HEK293 (cell line): ENCODE data around the gene MUC2.

ENCODE experiments used
- CTCF ChIA-PET: fragments of 350-600 bp; formaldehyde crosslinking; extraction: SDS; loops from one replicate; lab custom pipeline; 2021; ENCODE audit warnings: antibody characterized with exemption; lab: Yijun Ruan, JAX
- POLR2A ChIA-PET: fragments of 300-600 bp; formaldehyde crosslinking; extraction: SDS; loops from one replicate; lab custom pipeline; 2020; ENCODE audit warnings: antibody characterized with exemption, inconsistent platforms; lab: Yijun Ruan, JAX
- H3K27ac ChIP-seq: fragments of 200-500 bp; sonication (Bioruptor generic); 2 replicates; pipeline ENCODE4 v1.5.1; 2014; ENCODE audit warnings: low read depth, low read length, control low read depth, inconsistent platforms; ENCODE audit errors: extremely low read depth
- H3K36me3 ChIP-seq, 2 experiments: fragments of 200-500 bp in 1 of 2; sonication (Bioruptor generic) in 1 of 2; 1 replicate in 1 of 2; 2 replicates in 1 of 2; pipeline ENCODE4 v1.5.1; 2014 to 2017; ENCODE audit warnings: inconsistent platforms in 2 of 2, low read length in 2 of 2; ENCODE audit not compliant: control insufficient read depth in 2 of 2, insufficient read depth in 1 of 2
- H3K4me1 ChIP-seq: fragments of 200-500 bp; sonication (Bioruptor generic); 2 replicates; pipeline ENCODE4 v1.5.1; 2014; ENCODE audit warnings: mild to moderate bottlenecking, low read length, inconsistent platforms; ENCODE audit not compliant: control insufficient read depth, insufficient read depth
- H3K4me3 ChIP-seq: 2 replicates; pipeline ENCODE4 v1.5.1; 2011; ENCODE audit warnings: low read depth, mild to moderate bottlenecking, control low read depth, low read length, moderate library complexity
- H3K9me3 ChIP-seq: fragments of 200-500 bp; sonication (Bioruptor generic); 2 replicates; pipeline ENCODE4 v1.5.1; 2014; ENCODE audit warnings: low read depth, low read length, inconsistent platforms; ENCODE audit not compliant: control insufficient read depth, insufficient read depth
- ATF2 ChIP-seq: fragments of 450-650 bp; formaldehyde crosslinking; IDR thresholded peaks from 2 replicates; pipeline ENCODE4 v1.5.1; 2016; ENCODE audit warnings: missing biosample characterization, missing genetic modification characterization, low read depth
- BCL6B ChIP-seq: fragments of 450-650 bp; formaldehyde crosslinking; IDR thresholded peaks from 2 replicates; pipeline ENCODE4 v1.5.1; 2017; ENCODE audit warnings: missing biosample characterization, missing genetic modification characterization
- KLF17 ChIP-seq: fragments of 450-650 bp; formaldehyde crosslinking; IDR thresholded peaks from 2 replicates; pipeline ENCODE4 v1.5.1; 2016; ENCODE audit warnings: missing biosample characterization, missing genetic modification characterization
- PATZ1 ChIP-seq: fragments of 450-650 bp; formaldehyde crosslinking; IDR thresholded peaks from 2 replicates; pipeline ENCODE4 v1.5.1; 2016; ENCODE audit warnings: missing biosample characterization, missing genetic modification characterization
- PBX3 ChIP-seq: sonication (generic); formaldehyde crosslinking; IDR thresholded peaks from 2 replicates; pipeline ENCODE4 v1.8.1; 2022; ENCODE audit warnings: mild to moderate bottlenecking, moderate library complexity, missing genetic modification reagents
- PRDM2 ChIP-seq: fragments of 450-650 bp; formaldehyde crosslinking; IDR thresholded peaks from 2 replicates; pipeline ENCODE4 v1.5.1; 2016; ENCODE audit warnings: missing biosample characterization, missing genetic modification characterization, borderline replicate concordance
- SP3 ChIP-seq: fragments of 450-650 bp; formaldehyde crosslinking; IDR thresholded peaks from 2 replicates; pipeline ENCODE4 v1.5.1; 2016; ENCODE audit warnings: missing biosample characterization, missing genetic modification characterization
- ZBTB17 ChIP-seq: fragments of 450-650 bp; formaldehyde crosslinking; IDR thresholded peaks from 2 replicates; pipeline ENCODE4 v1.5.1; 2016; ENCODE audit warnings: missing biosample characterization, missing genetic modification characterization
- ZNF112 ChIP-seq: fragments of 450-650 bp; formaldehyde crosslinking; IDR thresholded peaks from 2 replicates; pipeline ENCODE4 v1.5.0; 2017; ENCODE audit warnings: missing biosample characterization, missing genetic modification characterization
- ZNF138 ChIP-seq: fragments of 450-650 bp; formaldehyde crosslinking; IDR thresholded peaks from 2 replicates; pipeline ENCODE4 v1.5.1; 2016; ENCODE audit warnings: missing biosample characterization, missing genetic modification characterization, borderline replicate concordance
- ZNF155 ChIP-seq: fragments of 450-650 bp; formaldehyde crosslinking; IDR thresholded peaks from 2 replicates; pipeline ENCODE4 v1.5.1; 2016; ENCODE audit warnings: missing biosample characterization, missing genetic modification characterization
- ZNF2 ChIP-seq: fragments of 450-650 bp; formaldehyde crosslinking; IDR thresholded peaks from 2 replicates; pipeline ENCODE4 v1.5.1; 2016; ENCODE audit warnings: missing biosample characterization, missing genetic modification characterization
- ZNF239 ChIP-seq: fragments of 450-650 bp; formaldehyde crosslinking; IDR thresholded peaks from 2 replicates; pipeline ENCODE4 v1.5.1; 2016; ENCODE audit warnings: missing biosample characterization, missing genetic modification characterization
- ZNF248 ChIP-seq: fragments of 450-650 bp; formaldehyde crosslinking; IDR thresholded peaks from 2 replicates; pipeline ENCODE4 v1.5.1; 2017; ENCODE audit warnings: missing biosample characterization, missing genetic modification characterization
- ZNF549 ChIP-seq: fragments of 450-650 bp; IDR thresholded peaks from 2 replicates; pipeline ENCODE4 v1.5.1; 2018; ENCODE audit warnings: missing biosample characterization, missing genetic modification characterization, mild to moderate bottlenecking, inconsistent platforms, moderate library complexity
- ZNF660 ChIP-seq: fragments of 450-650 bp; IDR thresholded peaks from 2 replicates; pipeline ENCODE4 v1.5.1; 2018; ENCODE audit warnings: missing biosample characterization, mild to moderate bottlenecking, missing genetic modification characterization
- ZNF785 ChIP-seq: fragments of 450-650 bp; formaldehyde crosslinking; IDR thresholded peaks from 2 replicates; pipeline ENCODE4 v1.5.1; 2016; ENCODE audit warnings: missing biosample characterization, missing genetic modification characterization

MUC2 gene

GRCh38 chr11:1120532-1121330, 46.1 kb downstream of the MUC2 start:
- TF ChIP-seq ZNF138 (tag by site-specific recombination) (no peak), PATZ1 (tag by site-specific recombination) (no peak), PBX3 (no peak), ZBTB17 (tag by site-specific recombination) (no peak), ZNF248 (no peak), ZNF2 (tag by site-specific recombination) (no peak), ZNF239 (tag by site-specific recombination) (no peak), KLF17 (tag by site-specific recombination) (no peak), SP3 (no peak), ZNF112 (no peak), ZNF155 (tag by site-specific recombination) (no peak), ZNF660 (tag by site-specific recombination) (no peak)
- TF ChIP-seq, all 188 proteins: peak for 0

GRCh38 chr11:1121331-1121812, 46.7 kb downstream of the MUC2 start:
- ChIA-PET CTCF (no interaction called here), POLR2A (no interaction called here)
- no peaks in the 10 kb centered on the region for H3K9me3 ChIP-seq
- H3K27ac ChIP-seq = no peak overlapping the region
- H3K36me3 ChIP-seq = no peaks in the 10 kb centered on the region
- TF ChIP-seq ZNF549 (tag by site-specific recombination) (no peak), PRDM2 (tag by site-specific recombination) (no peak), ZNF785 (tag by site-specific recombination) (no peak), ATF2 (no peak), ZNF155 (tag by site-specific recombination) (no peak), BCL6B (tag by site-specific recombination) (no peak)
- no peak overlapping the region for H3K4me3 ChIP-seq
- no peaks in the 10 kb centered on the region for H3K4me1 ChIP-seq

More at GRCh38 chr11:1120532-1121330, 46.1 kb downstream of the MUC2 start:
- Histone ChIP-seq H3K27ac (no peak overlapping the region), H3K4me1 (no peaks in the 10 kb centered on the region), H3K4me3 (no peak overlapping the region), H3K36me3 (no peaks in the 10 kb centered on the region), H3K9me3 (no peaks in the 10 kb centered on the region)
- ChIA-PET CTCF (no interaction called here), POLR2A (no interaction called here)
